ENCODE data around the gene NUP160.

DNA sequence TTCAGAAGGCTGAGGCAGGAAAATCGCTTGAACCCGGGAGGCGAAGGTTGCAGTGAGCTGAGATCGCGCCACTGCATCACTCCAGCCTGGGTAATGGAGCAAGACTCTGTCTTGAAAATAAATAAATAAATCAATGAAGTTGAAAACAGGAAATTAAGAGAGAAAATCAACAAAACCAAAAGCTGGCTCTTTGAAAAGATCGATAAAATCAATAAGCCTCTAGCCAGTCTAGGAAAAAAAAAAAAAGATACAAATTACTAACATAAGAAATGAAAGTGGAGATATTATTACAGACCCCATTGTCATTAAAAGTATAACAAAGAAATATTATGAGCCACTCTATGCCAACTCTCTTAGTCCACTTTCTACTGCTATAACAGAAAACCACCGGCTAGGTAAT is 48.0 kb upstream of the NUP160 start:
- TF ChIP-seq JUN (IDR thresholded peaks at IDR 0.05) (no peak), ZNF302 (CRISPR knock-in tag; IDR thresholded peaks at IDR 0.05) (no peak)

Data from A549 (cell line).